CD4-positive, alpha-beta T cell (primary cell): ENCODE measurements around the gene AGBL4. TPM values are rescaled to one million over a fixed set of nuclear protein-coding genes. Genes with fewer than 3 reads are reported as not detected.
A peak's percentile ranks its signal among the peaks of the same experiment; 100 is the strongest.

ENCODE experiments used
- ATAC-seq: fragments of 200-7000 bp; cut with Tn5 transposase; one replicate; pipeline ENCODE4 v1.10.0; 2022; ENCODE audit warnings: mild to moderate bottlenecking; ENCODE audit not compliant: poor library complexity
- CTCF ChIA-PET: fragments of 350-600 bp; sonication (Branson Sonifier 250); formaldehyde crosslinking; loops from one replicate; lab custom pipeline; 2021; ENCODE audit warnings: antibody characterized with exemption, inconsistent platforms; lab: Charles Lee
- POLR2A ChIA-PET: fragments of 350-600 bp; sonication (Branson Sonifier 250); formaldehyde crosslinking; loops from one replicate; lab custom pipeline; 2021; ENCODE audit warnings: antibody characterized with exemption, inconsistent platforms; lab: Charles Lee
- DNase-seq, 14 experiments: peaks; one replicate each; pipeline ENCODE4 v3.0.0-alpha.2; 2013 to 2020; ENCODE audit warnings: mixed read lengths in 2 of 14
- H3K27ac ChIP-seq, 2 donors: one replicate each; pipeline versions ENCODE4 v1.5.1 to v1.7.0; 2013; ENCODE audit warnings: low read length in 2 of 2, low read depth in 1 of 2, mild to moderate bottlenecking in 1 of 2
- H3K27me3 ChIP-seq, 2 experiments: 1 replicate in 1 of 2; 2 replicates in 1 of 2; pipeline versions ENCODE4 v1.6.1 to v1.7.0; 2013; ENCODE audit warnings: low read length in 2 of 2, control low read depth in 1 of 2, mild to moderate bottlenecking in 1 of 2, moderate library complexity in 1 of 2; ENCODE audit not compliant: insufficient read depth in 2 of 2, control insufficient read depth in 1 of 2
- H3K36me3 ChIP-seq: one replicate; pipeline ENCODE4 v1.6.1; 2013; ENCODE audit warnings: low read length, control low read depth; ENCODE audit not compliant: insufficient read depth
- H3K4me1 ChIP-seq: one replicate; pipeline ENCODE4 v1.6.1; 2013; ENCODE audit warnings: low read length, control low read depth; ENCODE audit not compliant: insufficient read depth
- H3K4me3 ChIP-seq: one replicate; pipeline ENCODE4 v1.5.1; 2013; ENCODE audit warnings: mild to moderate bottlenecking, low read length, moderate library complexity
- H3K9me3 ChIP-seq, 2 experiments: 1 replicate in 1 of 2; 2 replicates in 1 of 2; pipeline versions ENCODE4 v1.6.1 to v1.7.0; 2013; ENCODE audit warnings: low read length in 2 of 2, mild to moderate bottlenecking in 2 of 2, control low read depth in 1 of 2, moderate library complexity in 1 of 2; ENCODE audit not compliant: control insufficient read depth in 1 of 2, insufficient read depth in 1 of 2
- H3K27ac Mint-ChIP-seq: one replicate; pipeline ENCODE4 v1.8.0; 2020; ENCODE audit warnings: mixed read lengths
- H3K27me3 Mint-ChIP-seq: one replicate; pipeline ENCODE4 v1.8.0; 2021; ENCODE audit warnings: mixed read lengths
- H3K36me3 Mint-ChIP-seq: one replicate; pipeline ENCODE4 v1.8.0; 2021; ENCODE audit warnings: low read depth, mixed read lengths
- H3K4me1 Mint-ChIP-seq: one replicate; pipeline ENCODE4 v1.8.0; 2021; ENCODE audit warnings: low read depth, mixed read lengths
- H3K4me3 Mint-ChIP-seq: one replicate; pipeline ENCODE4 v1.8.0; 2020; ENCODE audit warnings: mild to moderate bottlenecking, mixed read lengths
- H3K9me3 Mint-ChIP-seq: one replicate; pipeline ENCODE4 v1.8.0; 2020; ENCODE audit warnings: mixed read lengths
- intact Hi-C, 2 experiments: fragments of 100-400 bp; cut with DNase I in 1 of 2; cut with micrococcal nuclease in 1 of 2; formaldehyde crosslinking; loops; one replicate each; pipeline versions ENCODE4 v1.15.1 to v1.9.0; 2023 to 2025; cut with DNase I, micrococcal nuclease
- total RNA-seq, 174 experiments: library from RNA in 2 of 174; stranded (reverse) in 2 of 174; gene quantifications; one replicate each; pipeline ENCODE4 v1.2.3 and lab custom pipeline; 2021 to 2026
- TF ChIP-seq, protein P1 (sequence below): fragments of 200-600 bp; IDR thresholded peaks from one replicate; pipeline ENCODE4 v1.8.0; 2022; ENCODE audit warnings: antibody characterized with exemption, mild to moderate bottlenecking

Gene AGBL4
- total RNA-seq, 2 experiments from 2014 or later = 0.11 TPM; not detected in 1

DNA sequence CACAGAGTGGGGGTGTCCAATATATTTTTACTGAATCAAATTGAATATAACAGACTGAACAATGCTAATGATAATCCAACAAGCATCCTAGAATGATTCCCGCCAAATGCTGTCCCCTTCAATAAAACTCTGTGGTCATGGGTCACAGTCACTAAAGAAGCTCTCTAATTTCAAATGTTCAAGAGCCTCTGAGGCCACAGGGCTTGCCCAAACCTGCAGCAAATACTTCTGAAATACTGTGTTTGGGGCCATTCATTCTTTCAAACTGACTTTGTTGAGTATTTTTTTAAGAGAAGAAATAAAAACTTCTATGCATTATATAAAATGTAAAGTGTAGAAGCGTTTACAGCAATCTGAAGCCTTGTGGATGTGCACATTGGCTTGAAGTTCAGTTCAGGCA lies 1239.5 kb downstream of the AGBL4 start:
- no peak overlapping the region for H3K4me3 Mint-ChIP-seq
- no peaks in the 10 kb centered on the region for H3K9me3 Mint-ChIP-seq
- no peak overlapping the region for H3K27ac ChIP-seq
- peaks cover 7% of the 10 kb centered on the region for H3K27me3 Mint-ChIP-seq
- H3K36me3 ChIP-seq = no peaks in the 10 kb centered on the region
- no peak for DNase-seq
- ATAC-seq = no peak
- CTCF ChIA-PET = no interaction called here
- H3K27ac Mint-ChIP-seq = no peak overlapping the region
- intact Hi-C loops = loop anchor here in 1 of 2 experiments (10.0 kb wide), 1 partner anchor 60 kb away; no protein-coding TSS in a partner anchor
- H3K4me1 Mint-ChIP-seq = no peaks in the 10 kb centered on the region
- H3K4me1 ChIP-seq = no peaks in the 10 kb centered on the region
- POLR2A ChIA-PET = no interaction called here
- H3K9me3 ChIP-seq = no peaks in the 10 kb centered on the region
- no peaks in the 10 kb centered on the region for H3K36me3 Mint-ChIP-seq
- TF ChIP-seq, protein P1, sequence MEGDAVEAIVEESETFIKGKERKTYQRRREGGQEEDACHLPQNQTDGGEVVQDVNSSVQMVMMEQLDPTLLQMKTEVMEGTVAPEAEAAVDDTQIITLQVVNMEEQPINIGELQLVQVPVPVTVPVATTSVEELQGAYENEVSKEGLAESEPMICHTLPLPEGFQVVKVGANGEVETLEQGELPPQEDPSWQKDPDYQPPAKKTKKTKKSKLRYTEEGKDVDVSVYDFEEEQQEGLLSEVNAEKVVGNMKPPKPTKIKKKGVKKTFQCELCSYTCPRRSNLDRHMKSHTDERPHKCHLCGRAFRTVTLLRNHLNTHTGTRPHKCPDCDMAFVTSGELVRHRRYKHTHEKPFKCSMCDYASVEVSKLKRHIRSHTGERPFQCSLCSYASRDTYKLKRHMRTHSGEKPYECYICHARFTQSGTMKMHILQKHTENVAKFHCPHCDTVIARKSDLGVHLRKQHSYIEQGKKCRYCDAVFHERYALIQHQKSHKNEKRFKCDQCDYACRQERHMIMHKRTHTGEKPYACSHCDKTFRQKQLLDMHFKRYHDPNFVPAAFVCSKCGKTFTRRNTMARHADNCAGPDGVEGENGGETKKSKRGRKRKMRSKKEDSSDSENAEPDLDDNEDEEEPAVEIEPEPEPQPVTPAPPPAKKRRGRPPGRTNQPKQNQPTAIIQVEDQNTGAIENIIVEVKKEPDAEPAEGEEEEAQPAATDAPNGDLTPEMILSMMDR = no peak
- H3K4me3 ChIP-seq = no peak overlapping the region
- no peaks in the 10 kb centered on the region for H3K27me3 ChIP-seq

DNA sequence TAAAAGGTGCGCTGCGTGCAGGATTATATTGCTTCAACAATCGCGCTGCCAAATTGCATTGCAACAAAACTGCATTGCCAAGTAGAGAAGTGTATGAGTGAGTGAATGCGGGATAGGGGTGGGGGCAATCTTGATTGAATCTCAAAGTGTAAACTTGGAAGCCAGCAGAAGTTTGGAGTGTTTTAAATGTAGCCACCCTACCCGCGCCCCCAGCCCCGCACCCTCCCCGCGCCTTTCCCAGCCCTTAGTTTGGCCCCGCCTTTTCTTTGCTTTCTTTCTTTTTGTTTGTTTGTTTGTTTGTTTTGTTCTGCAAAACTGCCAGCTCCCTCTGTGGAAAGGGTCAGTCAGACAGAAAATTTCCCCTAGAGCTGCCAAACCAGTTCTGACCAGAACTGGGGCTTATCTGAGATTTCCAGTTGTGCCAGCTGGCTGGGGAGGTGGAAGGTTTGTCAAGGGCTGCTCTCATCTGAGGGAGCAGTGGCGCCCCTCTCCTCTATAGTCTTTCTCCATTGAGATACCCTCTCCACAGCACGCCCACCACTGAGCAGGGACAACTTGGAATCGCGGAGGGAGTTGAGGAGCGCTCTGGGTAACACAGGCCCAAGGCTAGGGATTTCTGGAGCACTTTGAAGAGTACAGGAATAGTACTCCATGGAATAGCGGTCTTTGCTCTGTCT lies 1246.4 kb downstream of the AGBL4 start:
- peaks cover 5% of the 10 kb centered on the region for H3K27me3 Mint-ChIP-seq
- TF ChIP-seq, protein P1 = no peak
- no peak for DNase-seq
- POLR2A ChIA-PET = no interaction called here
- H3K4me1 Mint-ChIP-seq = peaks cover 46% of the 10 kb centered on the region
- H3K27ac Mint-ChIP-seq = peak overlapping the region; percentile 84
- Histone ChIP-seq H3K9me3 (no peaks in the 10 kb centered on the region), H3K4me3 (peak overlapping the region; percentile 57), H3K27me3 (peaks cover 0 to 2% of the 10 kb centered on the region in 2 experiments), H3K27ac (no peak overlapping the region), H3K4me1 (peaks cover 11% of the 10 kb centered on the region), H3K36me3 (no peaks in the 10 kb centered on the region)
- no peaks in the 10 kb centered on the region for H3K9me3 Mint-ChIP-seq
- H3K36me3 Mint-ChIP-seq = peaks cover 9% of the 10 kb centered on the region
- CTCF ChIA-PET = no interaction called here
- intact Hi-C loops = loop anchor here in 1 of 2 experiments (5.0 kb wide), 1 partner anchor 305 kb away; the partner anchor contains the start of gene SPATA6
- peak overlapping the region; percentile 90 for H3K4me3 Mint-ChIP-seq
- peak; percentile 17 for ATAC-seq

GRCh38 chr1:48776393-48777218 lies 1247.1 kb downstream of the AGBL4 start, which contains the start of gene BEND5:
TSS of gene BEND5 (minus strand) at chr1:48776891. CDS start at chr1:48776831, 60 bp downstream.
- TF ChIP-seq, protein P1 = no peak
- Histone ChIP-seq H3K36me3 (no peaks in the 10 kb centered on the region), H3K4me3 (peak within 1 kb of the TSS; percentile 57), H3K4me1 (peaks cover 11% of the 10 kb centered on the region), H3K27me3 (peaks cover 0 to 6% of the 10 kb centered on the region in 2 experiments), H3K27ac (peak within 1 kb of the TSS in 1 of 2 donors; percentile 39), H3K9me3 (no peaks in the 10 kb centered on the region)
- Mint-ChIP-seq H3K36me3 (peaks cover 14% of the 10 kb centered on the region), H3K27me3 (peaks cover 5% of the 10 kb centered on the region), H3K9me3 (no peaks in the 10 kb centered on the region), H3K27ac (peak within 1 kb of the TSS; percentile 84), H3K4me1 (peaks cover 52% of the 10 kb centered on the region), H3K4me3 (peak within 1 kb of the TSS; percentile 96)
- POLR2A ChIA-PET = no interaction called here
- DNase-seq (peak; percentile 25 to 75 (median 58)), ATAC-seq (peak; percentile 84)
- CTCF ChIA-PET = no interaction called here
- intact Hi-C loops = loop anchor here in 1 of 2 experiments (5.0 kb wide), 1 partner anchor 304 kb away; the partner anchor contains the start of gene SPATA6
